Stomach smooth muscle (tissue), 2 donors: Measurements from ENCODE around the gene LTBP2.

ENCODE experiments used
- H3K27ac ChIP-seq: one replicate; pipeline ENCODE4 v1.7.0; 2013; ENCODE audit warnings: mild to moderate bottlenecking, low read length, inconsistent platforms
- H3K27me3 ChIP-seq, 2 donors: one replicate each; pipeline ENCODE4 v1.7.0; 2013; ENCODE audit warnings: low read length in 2 of 2; ENCODE audit not compliant: insufficient read depth in 2 of 2, control insufficient read depth in 1 of 2
- H3K36me3 ChIP-seq, 2 donors: one replicate each; pipeline ENCODE4 v1.7.0; 2013; ENCODE audit warnings: low read length in 2 of 2; ENCODE audit not compliant: control insufficient read depth in 2 of 2, insufficient read depth in 2 of 2
- H3K4me1 ChIP-seq: one replicate; pipeline ENCODE4 v1.7.0; 2013; ENCODE audit warnings: low read length; ENCODE audit not compliant: control insufficient read depth, insufficient read depth
- H3K4me3 ChIP-seq, 2 donors: one replicate each; pipeline ENCODE4 v1.7.0; 2013; ENCODE audit warnings: low read length in 2 of 2
- H3K9ac ChIP-seq, 2 donors: one replicate each; pipeline ENCODE4 v1.7.0; 2013; ENCODE audit warnings: low read length in 2 of 2, mild to moderate bottlenecking in 1 of 2
- H3K9me3 ChIP-seq, 2 donors: one replicate each; pipeline ENCODE4 v1.7.0; 2013; ENCODE audit warnings: low read length in 2 of 2; ENCODE audit not compliant: control insufficient read depth in 2 of 2
- donor health status: healthy.
- donor health status: Pancreatic carcinoma.

Gene LTBP2

GRCh38 chr14:74510959-74511409 is 101.1 kb downstream of the LTBP2 start:
- Histone ChIP-seq H3K4me3 (no peak overlapping the region), H3K27me3 (peaks cover 0 to 5% of the 10 kb centered on the region in 2 donors), H3K27ac (no peak overlapping the region), H3K4me1 (peaks cover 3% of the 10 kb centered on the region), H3K36me3 (no peaks in the 10 kb centered on the region), H3K9ac (no peak overlapping the region), H3K9me3 (no peaks in the 10 kb centered on the region)

GRCh38 chr14:74510223-74510931 is 101.7 kb downstream of the LTBP2 start:
- Histone ChIP-seq H3K4me3 (no peak overlapping the region), H3K9ac (no peak overlapping the region), H3K27ac (no peak overlapping the region), H3K9me3 (no peaks in the 10 kb centered on the region), H3K27me3 (peaks cover 0 to 5% of the 10 kb centered on the region in 2 donors), H3K4me1 (peaks cover 3% of the 10 kb centered on the region), H3K36me3 (no peaks in the 10 kb centered on the region)

GRCh38 chr14:74509587-74510222 is 102.3 kb downstream of the LTBP2 start:
- no peak overlapping the region for H3K27ac ChIP-seq
- peaks cover 3% of the 10 kb centered on the region for H3K4me1 ChIP-seq
- H3K27me3 ChIP-seq: peaks cover 0 to 5% of the 10 kb centered on the region in 2 donors
- no peak overlapping the region for H3K9ac ChIP-seq
- H3K4me3 ChIP-seq: no peak overlapping the region
- no peaks in the 10 kb centered on the region for H3K36me3 ChIP-seq
- H3K9me3 ChIP-seq: no peaks in the 10 kb centered on the region

GRCh38 chr14:74508844-74509428 is 103.1 kb downstream of the LTBP2 start:
- Histone ChIP-seq H3K4me3 (no peak overlapping the region), H3K9me3 (no peaks in the 10 kb centered on the region), H3K9ac (no peak overlapping the region), H3K27ac (no peak overlapping the region), H3K27me3 (peaks cover 0 to 5% of the 10 kb centered on the region in 2 donors), H3K36me3 (no peaks in the 10 kb centered on the region), H3K4me1 (no peaks in the 10 kb centered on the region)

- Histone ChIP-seq H3K9me3 (no peaks in the 10 kb centered on the region), H3K27ac (no peak overlapping the region), H3K36me3 (no peaks in the 10 kb centered on the region), H3K9ac (no peak overlapping the region), H3K4me1 (no peaks in the 10 kb centered on the region), H3K4me3 (no peak overlapping the region), H3K27me3 (peaks cover 0 to 5% of the 10 kb centered on the region in 2 donors)
Measured at GRCh38 chr14:74508292-74508731, 103.7 kb downstream of the LTBP2 start.

GRCh38 chr14:74507840-74508239 is 104.2 kb downstream of the LTBP2 start:
- H3K4me3 ChIP-seq: no peak overlapping the region
- H3K9ac ChIP-seq: no peak overlapping the region
- peaks cover 0 to 5% of the 10 kb centered on the region in 2 donors for H3K27me3 ChIP-seq
- H3K9me3 ChIP-seq: no peaks in the 10 kb centered on the region
- no peaks in the 10 kb centered on the region for H3K36me3 ChIP-seq
- no peak overlapping the region for H3K27ac ChIP-seq
- H3K4me1 ChIP-seq: no peaks in the 10 kb centered on the region

GRCh38 chr14:74507085-74507484 is 105.0 kb downstream of the LTBP2 start:
- H3K27ac ChIP-seq: no peak overlapping the region
- H3K4me1 ChIP-seq: no peaks in the 10 kb centered on the region
- no peak overlapping the region for H3K4me3 ChIP-seq
- no peak overlapping the region for H3K9ac ChIP-seq
- no peaks in the 10 kb centered on the region for H3K9me3 ChIP-seq
- peaks cover 0 to 4% of the 10 kb centered on the region in 2 donors for H3K27me3 ChIP-seq
- no peaks in the 10 kb centered on the region for H3K36me3 ChIP-seq

GRCh38 chr14:74506411-74506851 is 105.6 kb downstream of the LTBP2 start:
- no peak overlapping the region for H3K9ac ChIP-seq
- no peak overlapping the region for H3K27ac ChIP-seq
- H3K4me3 ChIP-seq: no peak overlapping the region
- H3K27me3 ChIP-seq: peaks cover 0 to 3% of the 10 kb centered on the region in 2 donors
- H3K4me1 ChIP-seq: peaks cover 2% of the 10 kb centered on the region
- H3K9me3 ChIP-seq: no peaks in the 10 kb centered on the region
- H3K36me3 ChIP-seq: no peaks in the 10 kb centered on the region

- no peaks in the 10 kb centered on the region for H3K36me3 ChIP-seq
Measured at GRCh38 chr14:74505831-74506230, 106.2 kb downstream of the LTBP2 start.

GRCh38 chr14:74504874-74505720 is 106.9 kb downstream of the LTBP2 start:
- Histone ChIP-seq H3K27ac (no peak overlapping the region), H3K36me3 (peaks cover 0 to 2% of the 10 kb centered on the region in 2 donors), H3K27me3 (no peaks in the 10 kb centered on the region), H3K9ac (no peak overlapping the region), H3K9me3 (no peaks in the 10 kb centered on the region), H3K4me3 (no peak overlapping the region), H3K4me1 (peaks cover 10% of the 10 kb centered on the region)

More at GRCh38 chr14:74505831-74506230, 106.2 kb downstream of the LTBP2 start:
- Histone ChIP-seq H3K9me3 (no peaks in the 10 kb centered on the region), H3K9ac (no peak overlapping the region), H3K27me3 (no peaks in the 10 kb centered on the region), H3K4me1 (peaks cover 8% of the 10 kb centered on the region), H3K27ac (no peak overlapping the region), H3K4me3 (no peak overlapping the region)
